B cell (primary cell): Measurements from ENCODE around the gene GPC5. TPM values are rescaled to one million over a fixed set of nuclear protein-coding genes. Genes with fewer than 3 reads are reported as not detected.

ENCODE experiments used
- ATAC-seq: fragments of 200-7000 bp; cut with Tn5 transposase; one replicate; pipeline ENCODE4 v1.10.0; 2021; ENCODE audit warnings: low read depth, mild to moderate bottlenecking, moderate number of reproducible peaks, moderate library complexity
- CTCF ChIA-PET: fragments of 350-600 bp; sonication (Branson Sonifier 250); formaldehyde crosslinking; loops from one replicate; lab custom pipeline; 2021; ENCODE audit warnings: antibody characterized with exemption, inconsistent platforms; lab: Charles Lee
- POLR2A ChIA-PET: fragments of 350-600 bp; sonication (Branson Sonifier 250); formaldehyde crosslinking; loops from one replicate; lab custom pipeline; 2021; ENCODE audit warnings: antibody characterized with exemption; lab: Charles Lee
- DNase-seq: peaks from one replicate; pipeline ENCODE4 v3.0.0; 2013
- H2AFZ ChIP-seq: 2 replicates; pipeline ENCODE4 v1.6.1; 2012; ENCODE audit warnings: mild to moderate bottlenecking, low read depth, low read length; ENCODE audit not compliant: insufficient read depth, poor library complexity, severe bottlenecking
- H3K27ac ChIP-seq, 2 donors: 1 replicate in 1 of 2; 2 replicates in 1 of 2; pipeline ENCODE4 v1.5.1; 2012 to 2013; ENCODE audit warnings: low read length in 2 of 2, mild to moderate bottlenecking in 2 of 2, moderate library complexity in 1 of 2
- H3K27me3 ChIP-seq, 4 experiments: fragments of 200-600 bp in 1 of 4; sonication (generic) in 1 of 4; replicated peaks in 1 of 4; 1 replicate in 2 of 4; 2 replicates in 2 of 4; pipeline versions ENCODE4 v1.6.1 to v1.7.0; 2013 to 2016; ENCODE audit warnings: low read length in 3 of 4, mild to moderate bottlenecking in 2 of 4, mixed read lengths in 1 of 4, moderate library complexity in 1 of 4; ENCODE audit not compliant: insufficient read depth in 4 of 4, control insufficient read depth in 3 of 4; ENCODE audit errors: control extremely low read depth in 1 of 4
- H3K36me3 ChIP-seq, 2 experiments: replicated peaks in 1 of 2; 1 replicate in 1 of 2; 2 replicates in 1 of 2; pipeline versions ENCODE4 v1.6.1 to v1.7.1; 2013; ENCODE audit warnings: low read length in 1 of 2; ENCODE audit not compliant: insufficient read depth in 2 of 2, control insufficient read depth in 1 of 2; ENCODE audit errors: control extremely low read depth in 1 of 2, extremely low read depth in 1 of 2
- H3K4me1 ChIP-seq, 2 donors: fragments of 200-600 bp in 1 of 2; sonication (generic) in 1 of 2; 1 replicate in 1 of 2; 2 replicates in 1 of 2; pipeline versions ENCODE4 v1.5.1 to v1.6.1; 2013 to 2017; ENCODE audit warnings: low read length in 2 of 2; ENCODE audit not compliant: control insufficient read depth in 2 of 2, insufficient read depth in 2 of 2
- H3K4me2 ChIP-seq: replicated peaks from 2 replicates; pipeline ENCODE3; 2012; ENCODE audit warnings: mild to moderate bottlenecking, low read depth, low read length; ENCODE audit not compliant: poor library complexity, severe bottlenecking
- H3K4me3 ChIP-seq, 5 experiments: fragments of 200-600 bp in 1 of 5; sonication (generic) in 1 of 5; 1 replicate in 3 of 5; 2 replicates in 2 of 5; pipeline versions ENCODE4 v1.5.1 to v1.7.0; 2011 to 2016; ENCODE audit warnings: low read length in 4 of 5, mild to moderate bottlenecking in 4 of 5, low read depth in 2 of 5, control low read depth in 1 of 5, moderate library complexity in 1 of 5; ENCODE audit not compliant: insufficient read depth in 1 of 5; ENCODE audit errors: control extremely low read depth in 1 of 5, extremely low read depth in 1 of 5
- H3K79me2 ChIP-seq: fragments of 200-600 bp; sonication (generic); one replicate; pipeline ENCODE4 v1.6.0; 2016; ENCODE audit warnings: low read length; ENCODE audit not compliant: control insufficient read depth, insufficient read depth
- H3K9ac ChIP-seq: fragments of 200-600 bp; sonication (generic); 2 replicates; pipeline ENCODE4 v1.6.1; 2017; ENCODE audit warnings: mild to moderate bottlenecking, low read length, moderate library complexity
- H3K9me3 ChIP-seq, 3 donors: one replicate each; pipeline versions ENCODE4 v1.6.1 to v1.7.1; 2013; ENCODE audit warnings: low read length in 2 of 3; ENCODE audit not compliant: control insufficient read depth in 2 of 3, insufficient read depth in 1 of 3; ENCODE audit errors: control extremely low read depth in 1 of 3
- H4K20me1 ChIP-seq: 2 replicates; pipeline ENCODE4 v1.6.0; 2012; ENCODE audit warnings: mild to moderate bottlenecking, low read length; ENCODE audit not compliant: insufficient read depth, control insufficient read depth, poor library complexity, severe bottlenecking
- H3K27ac Mint-ChIP-seq: one replicate; pipeline ENCODE4 v1.8.0; 2021; ENCODE audit warnings: mixed read lengths
- H3K27me3 Mint-ChIP-seq: one replicate; pipeline ENCODE4 v1.8.0; 2021; ENCODE audit warnings: mixed read lengths
- H3K4me1 Mint-ChIP-seq: one replicate; pipeline ENCODE4 v1.8.0; 2021; ENCODE audit warnings: mixed read lengths
- H3K4me3 Mint-ChIP-seq: one replicate; pipeline ENCODE4 v1.8.0; 2021; ENCODE audit warnings: mixed read lengths
- H3K9me3 Mint-ChIP-seq: one replicate; pipeline ENCODE4 v1.8.0; 2022; ENCODE audit warnings: mixed read lengths; ENCODE audit not compliant: insufficient read depth
- CTCF ChIP-seq: fragments of 200-600 bp; IDR thresholded peaks from one replicate; pipeline ENCODE4 v1.8.0; 2022; ENCODE audit warnings: antibody characterized with exemption, mild to moderate bottlenecking
- EZH2 ChIP-seq: IDR thresholded peaks from 2 replicates; pipeline ENCODE4 v1.6.1; 2012; ENCODE audit warnings: borderline replicate concordance, low read depth, mild to moderate bottlenecking, moderate library complexity, low read length; ENCODE audit not compliant: insufficient read depth, poor library complexity, severe bottlenecking
- WGBS: methylation state at CpG from one replicate; pipeline ENCODE4 v1.1.5; 2013; ENCODE audit warnings: missing lambda C conversion rate; ENCODE audit not compliant: insufficient coverage; 5-methylcytosine and 5-hydroxymethylcytosine counted together
- intact Hi-C: fragments of 100-400 bp; cut with micrococcal nuclease; formaldehyde crosslinking; loops from one replicate; pipeline ENCODE4 v1.10.0; 2022
- polyA plus RNA-seq: library from polyadenylated mRNA; depleted of rRNA; stranded (reverse); fragments of >200 nt; gene quantifications from 2 replicates; pipeline ENCODE4 v1.2.3, GENCODE V29; 2012
- total RNA-seq, 2 donors: library from RNA; stranded (reverse); fragments of 120-200 nt in 1 of 2; gene quantifications; 1 replicate in 1 of 2; 2 replicates in 1 of 2; pipeline versions ENCODE4 v1.2.3 to v1.2.4, GENCODE V29; 2013 to 2022

Gene GPC5
- total and polyA plus RNA-seq, 2 donors (not counting 1 experiment from before 2014, with no cell fraction given) = 0.15 to 0.30 TPM

DNA sequence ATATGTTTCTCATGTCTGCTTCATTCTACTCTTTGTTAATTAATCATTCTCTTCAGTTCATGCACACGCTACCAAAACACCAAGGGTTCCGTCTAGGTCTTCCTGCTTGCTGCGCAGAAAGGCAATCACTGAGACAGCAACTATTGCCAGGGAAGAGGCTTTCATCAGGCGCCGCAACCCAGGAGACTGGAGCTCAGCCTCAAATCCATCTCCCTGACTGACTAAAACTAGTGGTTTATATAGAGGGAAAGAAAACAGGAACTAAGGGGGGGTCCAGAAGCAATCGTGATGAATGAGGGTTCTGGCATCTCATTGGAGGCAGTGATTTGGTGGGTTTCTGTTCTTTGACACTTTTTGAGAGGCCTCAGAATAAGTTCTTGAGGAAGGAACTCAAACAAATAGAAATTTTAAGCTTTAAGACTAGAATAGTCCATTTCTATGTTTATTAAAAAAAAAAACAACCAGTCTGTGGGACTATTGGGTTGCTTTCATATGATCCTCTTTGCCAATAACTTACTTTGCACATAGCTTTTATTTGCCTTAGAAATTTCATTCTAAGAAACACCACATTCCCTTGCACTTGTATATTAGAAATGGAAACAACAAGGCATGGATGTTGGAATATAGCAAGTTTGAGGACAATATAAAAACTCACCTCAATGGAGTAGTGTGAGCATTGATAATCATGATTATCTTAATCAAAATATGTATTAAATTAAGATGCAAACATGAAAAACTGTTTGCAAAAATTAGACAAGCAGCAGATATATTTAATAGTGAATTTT, 1137.0 kb downstream of the GPC5 start:
- DNase-seq = no peak
- Histone ChIP-seq H4K20me1 (no peaks in the 10 kb centered on the region), H3K4me2 (no peak overlapping the region), H3K4me3 (no peak overlapping the region), H3K27ac (no peak overlapping the region), H3K4me1 (no peaks in the 10 kb centered on the region), H2AFZ (no peak overlapping the region), H3K36me3 (no peaks in the 10 kb centered on the region), H3K9me3 (peaks cover 0 to 3% (median 0%) of the 10 kb centered on the region in 3 donors), H3K27me3 (no peaks in the 10 kb centered on the region), H3K79me2 (no peaks in the 10 kb centered on the region), H3K9ac (no peak overlapping the region)
- no peak overlapping the region for H3K27ac Mint-ChIP-seq
- ChIA-PET POLR2A (no interaction called here), CTCF (no interaction called here)
- no peak for TF ChIP-seq EZH2
- TF ChIP-seq CTCF = no peak
- 95% methylated on average over 3 of the region's 6 CpGs for whole genome bisulfite sequencing
- peaks cover 5% of the 10 kb centered on the region for H3K9me3 Mint-ChIP-seq
- no peak overlapping the region for H3K4me3 Mint-ChIP-seq
- no peak for ATAC-seq
- H3K4me1 Mint-ChIP-seq = no peaks in the 10 kb centered on the region
- no peaks in the 10 kb centered on the region for H3K27me3 Mint-ChIP-seq
- intact Hi-C loops = loop anchor here (10.0 kb wide), 1 partner anchor 1121 kb away; no protein-coding TSS in a partner anchor

DNA sequence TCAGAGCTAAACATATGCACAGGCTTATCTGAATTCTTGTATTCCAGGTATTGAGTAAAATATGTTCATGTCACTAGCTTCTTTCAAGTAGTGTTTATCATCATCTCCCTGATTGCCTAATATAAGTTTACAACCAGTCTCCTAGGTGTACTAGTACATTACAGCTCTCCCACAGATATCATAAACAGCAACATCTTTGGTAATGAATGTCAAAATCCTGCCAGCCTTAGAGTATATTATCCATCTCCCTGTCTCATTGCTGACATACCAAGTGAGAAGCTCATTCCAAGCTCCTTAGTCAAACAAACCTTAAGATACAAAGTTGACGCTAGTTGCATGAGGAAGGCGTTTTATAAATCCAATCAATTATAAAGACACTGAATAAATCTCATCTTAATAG, 1139.0 kb downstream of the GPC5 start:
- no peak overlapping the region for H3K9ac ChIP-seq
- H3K9me3 ChIP-seq = peaks cover 0 to 3% (median 0%) of the 10 kb centered on the region in 3 donors
- Mint-ChIP-seq H3K9me3 (peaks cover 8% of the 10 kb centered on the region), H3K4me1 (no peaks in the 10 kb centered on the region), H3K27ac (no peak overlapping the region), H3K27me3 (no peaks in the 10 kb centered on the region), H3K4me3 (no peak overlapping the region)
- intact Hi-C loops = loop anchor here (10.0 kb wide), 1 partner anchor 1123 kb away; no protein-coding TSS in a partner anchor
- no peaks in the 10 kb centered on the region for H3K79me2 ChIP-seq
- no peak overlapping the region for H3K27ac ChIP-seq
- CTCF ChIA-PET = no interaction called here
- no peaks in the 10 kb centered on the region for H3K4me1 ChIP-seq
- H2AFZ ChIP-seq = no peak overlapping the region
- no CpG with 5 or more reads among the region's 2 CpGs for WGBS
- no peak overlapping the region for H3K4me2 ChIP-seq
- H3K36me3 ChIP-seq = no peaks in the 10 kb centered on the region
- POLR2A ChIA-PET = no interaction called here
- ATAC-seq = no peak
- TF ChIP-seq EZH2 (no peak), CTCF (no peak)
- no peaks in the 10 kb centered on the region for H4K20me1 ChIP-seq
- H3K4me3 ChIP-seq = no peak overlapping the region
- no peaks in the 10 kb centered on the region for H3K27me3 ChIP-seq
- no peak for DNase-seq
